GM18858 (cell line): Measurements from ENCODE around the gene ERCC5.

Source experiments
- ATAC-seq: cut with Tn5 transposase; IDR thresholded peaks from one replicate; pipeline ENCODE4 v1.9.1; 2021; ENCODE audit not compliant: unreplicated experiment

Gene ERCC5

DNA sequence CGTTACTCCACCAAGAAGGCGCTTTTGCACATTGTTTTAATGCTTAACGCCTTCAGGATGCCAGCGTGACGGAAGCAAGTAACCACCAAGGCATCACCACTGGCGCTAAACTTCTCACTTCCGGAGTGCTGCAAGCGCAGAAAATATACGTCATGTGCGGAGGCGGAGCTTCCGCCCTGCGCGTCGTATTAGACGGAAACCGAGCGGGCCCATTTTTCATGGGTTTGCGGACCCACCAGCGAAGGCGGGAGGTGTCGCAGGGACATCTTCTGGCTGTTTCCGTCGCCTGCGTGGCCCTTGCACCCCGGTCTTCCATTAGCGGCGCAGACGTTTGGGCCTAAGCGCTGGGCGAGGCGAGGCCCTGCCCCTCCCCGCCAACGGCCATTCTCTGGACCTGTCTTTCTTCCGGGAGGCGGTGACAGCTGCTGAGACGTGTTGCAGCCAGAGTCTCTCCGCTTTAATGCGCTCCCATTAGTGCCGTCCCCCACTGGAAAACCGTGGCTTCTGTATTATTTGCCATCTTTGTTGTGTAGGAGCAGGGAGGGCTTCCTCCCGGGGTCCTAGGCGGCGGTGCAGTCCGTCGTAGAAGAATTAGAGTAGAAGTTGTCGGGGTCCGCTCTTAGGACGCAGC, at the start of gene ERCC5:
Gene ERCC5, plus strand, starts transcription at position 403 of the 631 bp plus-strand sequence. CDS start 235 bp downstream, outside the sequence.
- peak; percentile 69 for ATAC-seq

DNA sequence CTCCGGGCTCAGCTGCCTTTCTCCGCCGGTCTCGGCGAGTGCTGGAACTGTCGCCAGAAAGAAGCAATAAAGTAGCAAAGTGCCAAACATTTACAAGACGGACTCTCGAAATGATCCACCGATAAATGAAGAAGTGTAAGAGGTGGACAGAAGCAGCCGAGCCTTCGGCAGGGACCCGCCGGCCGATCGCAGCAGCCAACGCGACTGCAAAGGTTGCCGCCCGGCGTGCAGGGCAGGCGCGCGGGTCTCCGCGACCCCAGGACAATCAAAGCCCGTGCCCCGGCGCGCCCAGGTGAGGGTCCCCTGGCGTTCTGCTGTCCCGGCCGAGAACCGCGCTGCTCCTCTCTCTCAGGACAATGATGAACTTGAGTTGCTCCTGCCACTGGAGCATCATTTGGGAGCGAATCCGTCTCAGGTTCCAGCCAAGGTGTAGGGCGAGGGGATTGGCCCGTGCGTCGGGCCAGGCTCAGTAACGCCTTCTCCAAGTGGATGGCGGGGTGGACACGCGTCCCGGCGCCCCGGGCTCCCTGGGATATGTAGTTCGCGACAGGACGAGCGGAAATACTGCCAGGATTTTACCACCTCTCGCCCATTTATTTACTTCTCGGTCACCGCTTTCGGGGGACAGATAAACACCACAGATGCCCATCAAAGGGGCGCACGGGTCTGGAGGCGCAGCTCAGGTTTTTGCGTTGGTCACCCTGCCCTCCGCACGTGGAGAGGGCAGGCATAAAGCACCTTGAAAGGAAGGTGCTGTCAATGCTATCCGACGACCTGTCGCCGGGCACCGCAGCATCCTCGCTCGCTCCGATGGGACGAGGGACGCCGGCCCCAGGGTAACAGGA, 47.0 kb upstream of the ERCC5 start, which contains the start of the genes BIVM and POGLUT2:
Gene BIVM, plus strand, starts transcription at position 539 of the 845 bp plus-strand sequence. CDS start 8,149 bp downstream, outside the sequence.
Gene POGLUT2, minus strand, starts transcription at position 396 of the 845 bp plus-strand sequence. Its CDS starts 306 bp downstream, at position 90.
- peak; percentile 79 for ATAC-seq

DNA sequence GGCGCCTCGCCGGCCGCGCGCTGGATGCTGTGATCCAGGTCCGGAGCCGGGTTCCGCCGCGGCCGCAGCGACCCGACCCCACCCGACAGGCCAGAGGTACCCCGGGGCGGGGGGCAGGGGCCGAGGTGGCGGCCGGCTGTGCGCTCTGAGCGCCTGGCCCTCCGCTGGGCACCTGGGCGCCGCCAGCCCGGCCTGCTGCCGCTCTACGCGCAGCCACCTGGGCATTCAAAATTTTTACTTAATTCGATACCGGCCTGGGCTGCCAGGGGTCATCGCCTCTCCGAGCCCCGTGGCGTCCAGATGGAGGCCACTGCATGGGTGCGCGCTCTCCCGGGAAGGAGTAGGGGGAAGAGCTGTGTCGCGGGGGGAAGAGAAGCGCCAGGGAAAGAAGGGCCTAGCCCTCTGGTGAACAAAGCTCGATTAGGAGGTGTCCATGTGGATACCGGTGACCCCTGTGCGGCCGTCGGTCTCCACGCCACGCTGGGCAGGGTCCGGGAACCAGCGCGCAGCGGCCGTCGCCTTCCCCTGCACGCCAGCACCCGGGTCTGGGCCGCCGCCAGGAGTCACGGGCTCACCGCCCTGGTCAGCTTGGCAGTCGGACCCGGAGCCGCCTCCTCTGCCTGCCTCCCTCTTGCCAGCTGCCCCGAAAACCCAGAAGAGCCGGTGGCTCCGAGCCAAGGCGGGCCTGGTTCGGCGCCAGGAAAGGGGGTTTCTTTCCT, 46.2 kb upstream of the ERCC5 start:
- ATAC-seq = no peak

DNA sequence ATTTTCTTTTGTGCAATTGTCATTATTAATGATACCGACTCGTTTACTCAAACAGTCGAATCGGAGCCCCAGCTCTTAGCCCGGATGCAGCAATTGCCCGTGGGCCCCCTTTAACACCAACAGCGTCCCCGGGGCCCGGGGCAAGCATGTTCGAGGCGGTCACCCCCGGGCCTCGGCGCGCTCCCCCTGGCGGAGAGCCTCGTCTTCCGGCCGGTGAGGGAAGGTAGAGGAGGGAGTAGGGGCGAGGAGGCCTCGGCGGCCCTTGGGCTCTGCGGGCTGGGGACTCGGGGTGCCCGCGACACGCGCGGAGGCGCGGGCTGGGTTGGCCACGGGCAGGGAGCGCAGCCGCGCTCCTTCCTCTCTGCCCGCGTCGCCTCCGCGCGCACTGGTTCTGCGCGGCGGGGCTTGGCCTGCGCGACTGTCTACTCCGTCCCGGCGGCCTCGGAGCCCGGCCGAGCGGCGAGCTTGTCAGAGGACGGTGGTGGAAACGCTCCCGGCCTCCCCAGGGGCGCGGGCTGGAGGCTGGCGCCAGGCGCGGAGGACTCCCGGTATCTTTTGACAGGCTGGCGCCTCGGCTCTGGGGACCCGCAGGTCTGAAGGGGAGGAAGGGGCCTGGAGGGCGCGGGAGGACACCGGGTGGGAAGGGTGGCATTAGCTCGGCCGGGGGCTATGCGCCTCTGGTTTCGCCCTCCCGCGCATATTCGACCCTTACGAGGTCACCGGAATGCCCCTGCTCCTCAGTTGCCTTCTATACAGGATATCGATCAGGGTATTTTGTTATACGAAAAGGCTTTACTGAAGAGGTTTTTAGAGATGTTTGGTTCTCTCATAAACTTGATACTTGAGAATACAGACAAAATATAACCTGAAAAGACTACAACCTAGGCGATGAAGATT, 45.4 kb upstream of the ERCC5 start:
- peak; percentile 64 for ATAC-seq

DNA sequence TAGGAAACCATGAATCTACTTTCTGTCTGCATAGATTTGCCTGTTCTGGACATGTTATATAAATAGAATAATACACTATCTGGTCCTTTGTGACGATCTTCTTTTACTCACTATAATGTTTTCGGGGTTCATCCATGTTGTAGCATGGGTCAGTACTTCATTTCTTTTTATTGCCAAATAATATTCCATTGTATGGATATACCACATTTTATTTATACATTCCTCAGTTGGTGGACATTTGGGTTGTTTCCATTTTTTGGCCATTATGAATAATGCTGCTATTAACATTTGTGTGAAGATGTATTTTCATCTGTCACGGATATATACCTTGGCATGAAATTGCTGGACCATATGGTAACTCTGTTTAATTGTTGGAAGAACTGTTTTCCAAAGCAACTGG, 40.2 kb upstream of the ERCC5 start:
- ATAC-seq = no peak

DNA sequence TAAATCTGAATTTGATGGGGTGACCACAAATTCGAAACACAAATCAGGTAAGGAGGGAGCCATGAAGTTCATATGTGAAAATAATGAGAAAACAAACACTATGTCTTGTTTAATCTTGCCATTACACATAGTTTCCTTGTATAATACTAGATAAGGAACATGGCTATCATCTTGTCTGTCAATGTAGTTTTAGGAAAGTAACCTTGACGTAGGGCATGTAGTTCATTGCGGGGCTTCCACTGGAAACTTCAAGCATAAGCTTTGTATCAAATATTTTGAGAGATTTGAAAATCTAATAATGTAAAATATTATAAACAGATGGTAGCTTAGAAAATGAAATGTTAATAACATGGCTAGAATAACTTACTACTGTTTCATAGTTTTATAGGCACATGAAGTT, 38.1 kb upstream of the ERCC5 start:
- ATAC-seq = no peak

DNA sequence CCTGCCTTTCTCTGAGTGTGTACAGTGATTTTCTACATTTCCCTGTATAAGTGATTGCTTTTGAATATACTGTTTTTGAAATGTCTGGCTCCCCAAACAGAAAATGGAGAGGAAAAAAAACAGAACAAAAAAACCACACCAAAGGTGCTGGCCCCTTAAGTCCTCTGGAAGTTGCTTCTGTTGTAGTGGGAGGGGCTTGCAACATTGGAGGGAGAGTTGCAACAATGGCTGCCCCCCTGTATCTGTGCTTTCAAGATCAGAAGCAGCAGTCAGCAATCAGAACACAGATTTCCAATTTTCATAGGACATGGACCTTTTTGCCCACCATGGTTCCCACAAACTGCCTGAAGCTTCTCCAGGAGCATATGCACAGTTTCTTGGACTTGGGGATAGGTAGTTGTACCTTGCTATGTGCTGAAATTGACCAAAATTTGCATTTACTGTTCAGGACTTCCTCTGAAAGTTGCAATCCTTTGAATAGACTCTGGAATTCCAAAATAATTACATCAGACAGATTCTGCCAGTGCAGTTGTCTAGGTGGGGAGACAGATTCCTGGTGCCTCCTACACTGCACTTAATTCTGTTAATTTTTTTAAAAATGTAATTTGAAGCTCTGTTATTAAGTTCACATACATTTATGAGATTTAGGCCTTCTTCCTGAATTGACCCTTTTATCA, 33.1 kb upstream of the ERCC5 start:
- ATAC-seq = no peak

DNA sequence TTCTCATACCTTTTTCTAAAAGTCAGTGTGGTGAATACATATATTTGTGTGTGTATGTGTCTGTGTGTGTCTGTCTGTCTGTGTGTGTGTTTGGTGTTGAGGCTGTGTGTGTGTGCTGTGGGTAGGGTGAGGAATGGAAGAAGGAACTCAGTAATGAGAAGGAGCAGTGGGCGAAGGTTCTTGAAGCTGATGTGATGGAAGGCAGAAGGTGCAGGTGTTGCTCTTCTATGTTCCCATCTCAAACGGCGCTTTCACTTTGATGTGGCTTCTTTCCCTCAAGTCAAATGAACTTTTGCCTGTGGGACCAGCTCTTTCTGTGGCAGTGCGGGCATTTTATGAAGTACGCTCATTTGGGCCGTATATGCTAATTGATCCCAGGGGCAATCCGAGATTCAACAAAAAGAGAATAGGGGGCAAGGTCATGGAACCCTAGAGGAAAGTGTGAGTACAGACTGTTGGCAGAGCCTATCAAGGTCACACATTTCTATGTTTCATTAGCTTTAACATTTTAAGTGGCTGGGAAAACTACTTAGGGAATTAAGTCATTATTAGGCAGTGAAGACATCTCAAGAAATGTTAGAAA, 31.7 kb upstream of the ERCC5 start:
- no peak for ATAC-seq

DNA sequence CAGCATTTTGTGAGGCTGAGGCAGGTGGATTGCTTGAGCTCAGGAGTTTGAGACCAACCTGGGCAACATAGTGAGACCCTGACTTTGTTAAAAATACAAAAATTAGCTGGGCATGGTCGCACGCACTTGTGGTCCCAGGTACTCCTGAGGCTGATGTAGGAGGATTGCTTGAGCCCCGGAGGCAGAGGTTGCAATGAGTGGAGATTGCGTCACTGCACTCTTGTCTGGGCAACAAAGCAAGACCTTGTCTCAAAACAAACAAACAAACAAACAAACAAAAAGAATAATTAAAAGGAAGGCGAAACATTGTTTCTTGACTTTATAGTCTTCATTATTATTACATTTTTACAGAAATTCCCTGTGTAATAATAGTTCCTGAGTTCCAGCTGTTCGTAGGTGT, 31.0 kb upstream of the ERCC5 start:
- no peak for ATAC-seq

DNA sequence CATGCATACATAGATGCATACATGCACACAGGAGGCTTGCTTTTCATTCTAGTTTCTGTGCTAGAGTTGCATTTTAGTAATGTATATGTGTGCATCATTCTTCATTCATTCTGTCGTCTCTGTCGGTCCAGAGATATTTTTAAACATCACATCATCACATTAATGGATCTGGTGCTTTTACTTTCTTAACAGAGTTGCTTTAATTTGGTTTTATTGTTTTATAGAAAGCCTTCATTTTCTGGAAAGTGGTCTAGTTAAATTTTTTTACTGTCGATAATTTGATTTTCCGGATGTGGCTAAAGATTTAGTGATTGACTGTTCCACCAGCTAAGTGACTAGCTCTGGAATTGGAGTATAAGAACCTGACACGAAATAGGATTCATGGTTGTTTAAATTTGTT, 30.0 kb upstream of the ERCC5 start:
- ATAC-seq = no peak

DNA sequence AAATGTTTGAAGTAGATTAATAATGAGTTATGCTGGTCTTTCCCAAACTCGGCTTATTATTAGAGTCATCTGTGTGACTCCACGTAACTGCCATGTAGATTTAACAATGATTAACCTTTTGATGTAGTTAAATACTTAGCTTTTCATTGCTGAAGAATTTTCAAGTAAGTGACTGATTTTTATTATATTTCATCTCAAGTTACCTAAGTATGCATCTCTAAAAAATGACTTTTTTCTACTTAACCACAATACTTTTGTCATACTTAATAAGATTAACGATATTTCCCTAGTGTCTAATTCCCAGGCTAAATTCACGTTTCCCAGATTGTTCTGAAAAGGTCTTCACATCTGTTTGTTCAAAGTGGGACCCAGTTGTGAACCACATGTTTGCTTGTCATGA, 29.1 kb upstream of the ERCC5 start:
- no peak for ATAC-seq

DNA sequence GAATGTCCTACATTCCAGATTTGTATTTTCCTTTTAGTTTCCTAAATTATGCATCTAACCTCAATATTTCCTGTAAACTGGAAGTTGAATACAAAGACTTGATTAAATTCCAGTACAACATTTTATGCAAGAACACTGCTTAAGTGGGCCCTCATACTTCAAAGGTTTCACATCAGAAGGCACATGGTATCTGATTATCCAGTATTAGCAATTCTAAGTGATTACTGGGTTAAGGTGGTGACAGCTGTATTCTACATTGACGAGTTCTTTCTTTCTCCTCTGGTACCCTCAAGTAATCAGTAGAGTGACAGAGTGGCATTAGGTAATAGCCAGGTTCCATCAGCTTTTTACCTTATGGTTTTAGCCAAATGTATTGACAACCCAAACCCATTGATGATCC, 28.6 kb upstream of the ERCC5 start:
- no peak for ATAC-seq

DNA sequence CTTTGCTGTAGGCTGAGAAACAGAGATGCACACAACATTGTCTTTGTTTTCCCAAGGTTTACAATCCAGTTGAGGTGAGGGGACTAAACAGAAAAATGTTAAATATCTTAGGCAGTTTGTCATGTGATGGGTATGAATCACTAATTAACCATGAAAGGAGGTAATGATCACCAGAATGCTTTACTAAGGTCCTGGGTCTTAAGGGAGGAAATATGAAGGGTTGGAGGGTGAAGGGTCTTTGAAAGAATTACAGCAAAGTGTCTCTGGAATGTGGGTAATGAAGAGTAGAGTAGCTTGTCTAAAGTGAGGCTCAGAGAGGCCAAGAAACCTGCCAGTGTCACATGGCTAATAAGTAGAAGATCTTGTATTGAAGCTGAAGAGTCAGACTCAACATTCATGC, 27.9 kb upstream of the ERCC5 start:
- ATAC-seq = no peak

DNA sequence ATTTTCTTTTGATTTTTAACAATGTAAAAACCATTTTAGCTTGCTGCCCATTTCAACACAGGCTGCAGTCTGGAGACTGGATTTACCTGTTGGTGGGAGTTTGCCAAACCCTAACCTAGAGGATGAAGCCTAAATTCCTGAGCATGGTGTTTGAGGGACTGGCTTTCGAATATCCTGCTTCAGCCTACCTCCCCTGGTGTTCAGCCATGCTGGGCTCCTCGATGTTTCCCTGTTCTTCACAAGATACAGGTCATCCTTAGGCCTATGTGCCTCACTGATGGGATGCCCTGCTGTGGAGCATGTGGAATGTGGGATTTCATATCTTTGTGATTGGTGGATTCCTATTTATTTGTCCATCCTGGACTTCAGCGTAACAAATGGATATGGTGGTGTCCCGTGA, 20.4 kb upstream of the ERCC5 start:
- ATAC-seq = no peak

DNA sequence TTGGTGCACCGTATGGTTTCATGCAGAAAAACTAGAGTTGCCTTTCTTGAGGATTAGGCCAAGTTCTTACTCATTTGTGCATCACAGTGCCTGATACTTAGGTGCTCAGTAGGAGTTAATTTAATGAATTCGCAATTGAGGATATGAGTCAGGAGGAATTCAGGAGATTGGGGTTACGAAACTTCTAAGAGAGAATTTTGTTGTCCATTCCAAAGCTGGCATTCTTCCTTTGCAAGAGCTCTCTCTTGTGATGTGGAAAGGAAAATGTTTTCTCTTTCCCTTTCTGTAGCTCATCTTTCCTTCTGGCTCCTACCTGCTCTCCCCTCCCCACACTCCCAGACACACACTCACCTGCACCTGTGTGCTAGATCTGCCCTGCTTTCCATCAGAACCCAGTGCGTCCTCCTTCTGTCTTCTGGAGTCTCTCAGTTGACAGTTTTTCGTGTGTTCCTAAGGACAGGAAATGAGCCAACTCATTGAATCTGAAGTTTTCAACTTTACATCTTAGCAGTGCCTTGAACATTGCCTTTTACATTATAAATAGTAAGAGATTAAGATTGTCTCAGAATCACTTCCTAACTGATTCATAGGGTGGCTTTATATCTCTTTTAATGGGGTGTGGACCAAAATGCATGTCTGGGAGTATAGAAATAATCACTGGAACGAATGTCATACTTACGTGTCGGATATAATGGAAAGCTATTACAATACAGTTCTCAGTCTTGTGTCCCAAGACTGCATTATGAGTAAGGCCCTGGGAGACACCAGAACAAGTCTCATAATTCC, 19.7 kb upstream of the ERCC5 start:
- no peak for ATAC-seq

DNA sequence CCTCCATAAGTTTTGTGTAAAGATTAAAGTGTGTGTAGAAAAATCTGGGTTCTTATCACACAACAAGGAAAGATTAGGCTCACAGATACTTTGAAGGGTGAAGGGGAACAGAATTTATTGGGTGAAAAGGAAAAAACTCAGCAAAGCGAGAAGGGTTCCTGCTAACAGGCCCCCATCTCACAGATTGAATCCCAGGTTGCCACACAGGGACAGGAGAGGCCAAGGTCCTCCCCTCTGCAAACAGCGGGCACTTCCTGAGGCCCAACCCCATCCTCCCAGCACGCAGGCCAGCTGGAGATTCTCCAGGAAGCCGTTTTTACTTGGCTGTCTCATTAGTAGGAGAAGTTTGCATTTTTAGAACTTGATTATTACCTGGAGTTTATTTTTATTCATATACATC, 15.2 kb upstream of the ERCC5 start:
- ATAC-seq = no peak

DNA sequence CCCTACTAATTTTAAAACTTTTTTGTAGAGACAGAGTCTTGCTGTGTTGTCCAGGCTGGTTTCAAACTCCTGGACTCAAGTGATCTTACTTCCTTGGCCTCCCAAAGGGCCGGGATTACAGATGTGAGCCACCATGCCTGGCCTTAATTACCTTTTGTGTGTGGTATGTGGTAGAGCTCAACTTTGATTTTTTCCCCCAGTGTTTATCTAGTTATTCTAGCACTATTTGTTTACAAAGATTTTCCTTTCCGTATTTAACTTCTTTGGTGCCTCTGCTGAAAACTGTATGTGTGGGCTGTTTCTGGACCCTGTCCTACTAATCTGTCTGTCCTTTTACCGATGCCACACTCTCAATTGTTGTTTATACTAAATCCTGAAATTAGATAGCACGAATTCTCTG, 9.4 kb upstream of the ERCC5 start:
- ATAC-seq = no peak

DNA sequence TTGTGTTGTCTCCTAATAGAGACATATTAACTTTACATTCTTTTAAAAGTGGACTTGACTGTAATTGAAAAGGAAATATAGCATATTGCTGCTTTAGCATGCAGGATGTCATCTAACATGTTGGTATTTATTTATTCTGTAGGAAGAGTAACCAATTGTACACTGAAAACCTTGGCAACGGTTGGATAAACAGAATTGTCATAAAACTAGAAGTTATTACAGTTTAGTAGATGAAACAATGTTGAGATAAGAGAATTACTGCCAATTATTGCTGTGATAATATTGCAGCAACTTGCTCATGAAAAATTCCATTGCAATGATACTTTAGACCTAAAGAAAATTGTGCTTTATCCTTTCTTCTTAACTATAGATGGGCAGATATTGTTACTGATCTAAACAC, 7.6 kb upstream of the ERCC5 start:
- ATAC-seq = no peak

DNA sequence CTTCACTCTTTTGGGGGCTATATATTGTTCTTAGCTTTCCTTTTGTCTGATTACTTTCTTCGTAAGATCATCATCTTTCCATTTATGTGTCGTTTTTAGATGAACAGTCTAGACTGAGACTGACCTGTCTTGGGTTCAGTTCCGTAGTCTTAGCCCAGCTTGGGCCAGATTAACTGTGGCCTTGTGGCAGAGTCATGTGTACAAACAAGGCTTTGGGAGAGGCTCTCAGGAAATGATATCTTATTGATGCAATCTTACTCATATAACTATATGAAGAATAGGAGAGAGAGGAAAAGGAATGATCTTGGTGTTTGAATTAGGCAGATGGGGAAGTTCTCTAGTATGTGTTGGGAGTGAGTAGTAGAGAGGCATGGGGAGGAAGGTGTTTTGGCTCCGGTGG, 6.8 kb upstream of the ERCC5 start:
- ATAC-seq = no peak
